ENCODE data around the gene CFAP99. TPM values are rescaled to one million over a fixed set of nuclear protein-coding genes. Genes with fewer than 3 reads are reported as not detected.
"Not testable (repeated sequence)": the region's sequence is repeated elsewhere in the genome, so short reads cannot be mapped to it uniquely, and the experiment has no call there.

CFAP99 gene
- total RNA-seq, 4 donors from 2014 or later: not detected

GRCh38 chr4:2383220-2383631, 35.5 kb upstream of the CFAP99 start:
- ATAC-seq; H3K9me3 ChIP-seq; H3K4me1 ChIP-seq; H3K4me3 ChIP-seq; DNase-seq; H3K36me3 ChIP-seq; intact Hi-C loops (cut with DNase I; ENCODE audit: low total_unique reads); H3K27ac ChIP-seq; in situ Hi-C loops (cut with MboI; ENCODE audit: low sequenced_read_pairs in 4 of 4); H3K27me3 ChIP-seq: not testable (repeated sequence)

GRCh38 chr4:2383760-2384159, 35.0 kb upstream of the CFAP99 start:
- no peaks in the 10 kb centered on the region for H3K27me3 ChIP-seq
- no peak overlapping the region for H3K4me3 ChIP-seq
- H3K27ac ChIP-seq: no peak overlapping the region
- in situ Hi-C loops (cut with MboI; ENCODE audit: low sequenced_read_pairs in 4 of 4) (no loop called here), intact Hi-C loops (cut with DNase I; ENCODE audit: low total_unique reads) (no loop called here)
- H3K36me3 ChIP-seq: no peaks in the 10 kb centered on the region
- H3K9me3 ChIP-seq: no peaks in the 10 kb centered on the region
- no peaks in the 10 kb centered on the region for H3K4me1 ChIP-seq
- TF ChIP-seq CTCF (IDR thresholded peaks at IDR 0.05 in 4 of 5, conservative IDR thresholded peaks at IDR 0.05 in 1 of 5) (no peak), POLR2A (IDR thresholded peaks at IDR 0.05) (no peak)
- no peak for ATAC-seq
- DNase-seq: no peak

- Histone ChIP-seq H3K27me3 (no peaks in the 10 kb centered on the region), H3K9me3 (no peaks in the 10 kb centered on the region), H3K4me3 (no peak overlapping the region), H3K27ac (no peak overlapping the region), H3K36me3 (no peaks in the 10 kb centered on the region), H3K4me1 (no peaks in the 10 kb centered on the region)
- intact Hi-C loops (cut with DNase I; ENCODE audit: low total_unique reads): no loop called here
- in situ Hi-C loops (cut with MboI; ENCODE audit: low sequenced_read_pairs in 4 of 4): no loop called here
- no peak for DNase-seq
- TF ChIP-seq CTCF (IDR thresholded peaks at IDR 0.05 in 4 of 5, conservative IDR thresholded peaks at IDR 0.05 in 1 of 5): no peak
- no peak for TF ChIP-seq POLR2A (IDR thresholded peaks at IDR 0.05)
- no peak for ATAC-seq
These were observed 34.5 kb upstream of the CFAP99 start for GRCh38 chr4:2384245-2384644.

GRCh38 chr4:2385516-2385915, 33.2 kb upstream of the CFAP99 start:
- intact Hi-C loops (cut with DNase I; ENCODE audit: low total_unique reads) (no loop called here), in situ Hi-C loops (cut with MboI; ENCODE audit: low sequenced_read_pairs in 4 of 4) (no loop called here)
- no peaks in the 10 kb centered on the region for H3K4me1 ChIP-seq
- no peak overlapping the region for H3K27ac ChIP-seq
- H3K9me3 ChIP-seq: no peaks in the 10 kb centered on the region
- TF ChIP-seq CTCF (IDR thresholded peaks at IDR 0.05 in 4 of 5, conservative IDR thresholded peaks at IDR 0.05 in 1 of 5) (no peak), POLR2A (IDR thresholded peaks at IDR 0.05) (no peak)
- H3K27me3 ChIP-seq: no peaks in the 10 kb centered on the region
- H3K36me3 ChIP-seq: no peaks in the 10 kb centered on the region
- no peak for DNase-seq
- ATAC-seq: no peak
- no peak overlapping the region for H3K4me3 ChIP-seq

- Histone ChIP-seq H3K4me3 (no peak overlapping the region), H3K36me3 (no peaks in the 10 kb centered on the region), H3K27me3 (no peaks in the 10 kb centered on the region), H3K27ac (no peak overlapping the region), H3K9me3 (no peaks in the 10 kb centered on the region), H3K4me1 (no peaks in the 10 kb centered on the region)
- in situ Hi-C loops (cut with MboI; ENCODE audit: low sequenced_read_pairs in 4 of 4) (no loop called here), intact Hi-C loops (cut with DNase I; ENCODE audit: low total_unique reads) (no loop called here)
- DNase-seq (no peak), ATAC-seq (no peak)
- TF ChIP-seq POLR2A (IDR thresholded peaks at IDR 0.05): no peak
- TF ChIP-seq CTCF (IDR thresholded peaks at IDR 0.05 in 4 of 5, conservative IDR thresholded peaks at IDR 0.05 in 1 of 5): no peak
These were observed 32.0 kb upstream of the CFAP99 start for GRCh38 chr4:2386717-2387116.
